Measurements from ENCODE around the gene DAPK2.
A peak's percentile ranks its signal among the peaks of the same experiment; 100 is the strongest.

DAPK2 gene

DNA sequence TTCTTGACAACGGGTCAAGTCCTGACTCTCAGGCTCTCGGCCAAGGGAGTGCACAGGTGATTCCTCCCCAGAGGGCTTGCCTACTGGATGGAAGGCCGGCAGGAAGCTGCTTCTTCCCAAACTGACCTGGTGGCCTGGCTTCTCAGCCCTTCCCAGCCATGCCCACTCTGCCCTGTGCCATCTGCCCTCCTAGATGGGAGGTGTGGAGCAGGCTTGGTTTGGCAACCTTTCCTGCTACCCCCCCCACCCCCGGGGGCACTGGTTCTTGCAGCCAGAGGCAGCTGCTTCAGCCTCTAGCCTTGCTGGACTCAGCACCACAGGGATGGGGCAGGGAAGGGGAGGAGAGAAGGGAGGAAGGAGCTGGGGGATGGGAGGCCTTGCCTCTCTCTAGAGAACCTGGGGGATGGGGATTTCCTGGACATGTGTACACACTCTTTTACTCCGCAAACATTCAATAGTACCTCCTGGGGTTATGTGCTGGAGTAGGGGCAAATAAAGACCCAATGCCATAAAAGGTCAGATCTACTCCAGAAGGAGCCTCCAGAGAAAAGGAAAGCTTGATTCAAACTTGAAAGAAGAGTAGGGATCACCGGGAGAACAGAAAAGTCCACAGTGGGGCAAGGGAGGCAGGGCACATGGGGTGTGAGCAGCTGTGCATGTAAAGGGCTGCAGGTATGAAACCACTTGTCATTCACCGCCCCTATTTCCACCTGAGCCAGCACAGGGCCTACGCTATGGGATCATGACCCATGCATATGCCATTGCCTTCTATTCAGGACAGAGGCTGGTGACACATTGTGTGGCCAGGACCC lies 4.2 kb upstream of the DAPK2 start:
- peaks cover 24% of the 10 kb centered on the region for H3K27me3 Mint-ChIP-seq (ENCODE audit: low read depth)
- TF ChIP-seq, protein P1, sequence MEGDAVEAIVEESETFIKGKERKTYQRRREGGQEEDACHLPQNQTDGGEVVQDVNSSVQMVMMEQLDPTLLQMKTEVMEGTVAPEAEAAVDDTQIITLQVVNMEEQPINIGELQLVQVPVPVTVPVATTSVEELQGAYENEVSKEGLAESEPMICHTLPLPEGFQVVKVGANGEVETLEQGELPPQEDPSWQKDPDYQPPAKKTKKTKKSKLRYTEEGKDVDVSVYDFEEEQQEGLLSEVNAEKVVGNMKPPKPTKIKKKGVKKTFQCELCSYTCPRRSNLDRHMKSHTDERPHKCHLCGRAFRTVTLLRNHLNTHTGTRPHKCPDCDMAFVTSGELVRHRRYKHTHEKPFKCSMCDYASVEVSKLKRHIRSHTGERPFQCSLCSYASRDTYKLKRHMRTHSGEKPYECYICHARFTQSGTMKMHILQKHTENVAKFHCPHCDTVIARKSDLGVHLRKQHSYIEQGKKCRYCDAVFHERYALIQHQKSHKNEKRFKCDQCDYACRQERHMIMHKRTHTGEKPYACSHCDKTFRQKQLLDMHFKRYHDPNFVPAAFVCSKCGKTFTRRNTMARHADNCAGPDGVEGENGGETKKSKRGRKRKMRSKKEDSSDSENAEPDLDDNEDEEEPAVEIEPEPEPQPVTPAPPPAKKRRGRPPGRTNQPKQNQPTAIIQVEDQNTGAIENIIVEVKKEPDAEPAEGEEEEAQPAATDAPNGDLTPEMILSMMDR (IDR thresholded peaks at IDR 0.05; ENCODE audit: unreplicated experiment in 3 of 3) = no peak
- H3K36me3 Mint-ChIP-seq (ENCODE audit: low read depth) = no peaks in the 10 kb centered on the region
- no peak overlapping the region for H3K4me3 Mint-ChIP-seq
- no peaks in the 10 kb centered on the region for H3K9me3 Mint-ChIP-seq
- peaks cover 12% of the 10 kb centered on the region for H3K4me1 Mint-ChIP-seq
- H3K27ac Mint-ChIP-seq = no peak overlapping the region

- Mint-ChIP-seq H3K9me3 (no peaks in the 10 kb centered on the region), H3K36me3 (ENCODE audit: low read depth) (no peaks in the 10 kb centered on the region), H3K4me3 (peak overlapping the region in 2 of 3 experiments; percentile 37 to 50), H3K4me1 (peaks cover 19% of the 10 kb centered on the region), H3K27me3 (ENCODE audit: low read depth) (peaks cover 30% of the 10 kb centered on the region), H3K27ac (no peak overlapping the region)
- TF ChIP-seq, protein P1 (IDR thresholded peaks at IDR 0.05; ENCODE audit: unreplicated experiment in 3 of 3) = no peak
Measured at GRCh38 chr15:64048781-64049460, 2.6 kb upstream of the DAPK2 start.

DNA sequence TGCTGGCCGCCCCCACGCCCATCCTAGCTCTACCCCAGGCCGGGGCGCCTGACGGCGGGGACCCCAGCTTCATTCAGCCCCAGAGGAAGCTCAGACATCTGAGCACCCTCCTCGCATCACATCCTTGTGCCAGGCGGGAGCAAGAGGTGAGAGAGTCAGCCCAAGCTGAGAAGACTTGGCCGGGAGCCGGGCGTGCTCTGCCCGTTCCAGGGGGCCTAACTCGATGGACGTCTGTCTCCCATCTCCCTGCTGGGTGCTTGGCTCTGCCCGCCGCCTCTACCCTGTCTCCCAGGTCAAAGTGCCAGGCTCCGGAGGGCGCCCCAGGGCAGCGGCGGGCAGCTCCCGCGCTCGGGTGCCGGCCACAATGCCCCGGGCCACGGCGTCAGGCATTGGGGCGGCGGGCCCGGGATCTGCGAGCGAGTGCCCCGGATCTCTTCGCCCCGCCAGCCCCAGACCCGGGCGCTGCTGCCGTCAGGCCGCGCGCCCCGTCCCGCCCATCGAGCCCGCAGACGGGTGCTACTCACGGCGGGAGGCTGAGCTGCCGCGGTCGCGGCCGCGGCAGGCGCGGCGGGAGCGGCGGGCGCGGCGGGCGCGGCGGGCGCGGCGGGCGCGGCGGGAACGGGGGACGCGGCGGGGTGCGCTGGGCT lies 388 bp downstream of the DAPK2 start:
- Mint-ChIP-seq H3K27ac (no peak overlapping the region), H3K4me1 (peaks cover 19% of the 10 kb centered on the region), H3K9me3 (no peaks in the 10 kb centered on the region), H3K4me3 (peak overlapping the region; percentile 57 to 77 (median 75)), H3K36me3 (ENCODE audit: low read depth) (no peaks in the 10 kb centered on the region), H3K27me3 (ENCODE audit: low read depth) (peaks cover 33% of the 10 kb centered on the region)
- TF ChIP-seq, protein P1 (IDR thresholded peaks at IDR 0.05; ENCODE audit: unreplicated experiment in 3 of 3) = no peak

DNA sequence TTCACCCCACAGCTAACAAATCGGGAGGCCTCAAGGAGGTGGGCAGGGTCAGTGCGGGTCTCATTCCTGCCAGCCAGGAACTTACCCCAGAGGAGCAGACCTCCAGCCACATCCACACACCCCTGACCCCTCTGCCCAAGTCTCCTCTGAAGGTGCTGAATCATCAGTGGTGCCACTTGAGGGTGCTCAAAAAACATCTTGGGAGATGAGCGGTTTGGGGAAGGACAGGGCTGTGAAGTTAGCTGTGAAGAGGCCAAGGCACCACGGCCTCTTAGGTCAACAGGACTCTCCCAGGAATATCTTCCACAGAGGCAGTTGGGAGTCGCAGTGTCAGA lies 1.2 kb downstream of the DAPK2 start:
- TF ChIP-seq, protein P1 (IDR thresholded peaks at IDR 0.05; ENCODE audit: unreplicated experiment in 3 of 3) = no peak
- Mint-ChIP-seq H3K27ac (no peak overlapping the region), H3K36me3 (ENCODE audit: low read depth) (no peaks in the 10 kb centered on the region), H3K4me3 (peak overlapping the region; percentile 57 to 77 (median 75)), H3K9me3 (no peaks in the 10 kb centered on the region), H3K4me1 (peaks cover 14% of the 10 kb centered on the region), H3K27me3 (ENCODE audit: low read depth) (peaks cover 33% of the 10 kb centered on the region)

DNA sequence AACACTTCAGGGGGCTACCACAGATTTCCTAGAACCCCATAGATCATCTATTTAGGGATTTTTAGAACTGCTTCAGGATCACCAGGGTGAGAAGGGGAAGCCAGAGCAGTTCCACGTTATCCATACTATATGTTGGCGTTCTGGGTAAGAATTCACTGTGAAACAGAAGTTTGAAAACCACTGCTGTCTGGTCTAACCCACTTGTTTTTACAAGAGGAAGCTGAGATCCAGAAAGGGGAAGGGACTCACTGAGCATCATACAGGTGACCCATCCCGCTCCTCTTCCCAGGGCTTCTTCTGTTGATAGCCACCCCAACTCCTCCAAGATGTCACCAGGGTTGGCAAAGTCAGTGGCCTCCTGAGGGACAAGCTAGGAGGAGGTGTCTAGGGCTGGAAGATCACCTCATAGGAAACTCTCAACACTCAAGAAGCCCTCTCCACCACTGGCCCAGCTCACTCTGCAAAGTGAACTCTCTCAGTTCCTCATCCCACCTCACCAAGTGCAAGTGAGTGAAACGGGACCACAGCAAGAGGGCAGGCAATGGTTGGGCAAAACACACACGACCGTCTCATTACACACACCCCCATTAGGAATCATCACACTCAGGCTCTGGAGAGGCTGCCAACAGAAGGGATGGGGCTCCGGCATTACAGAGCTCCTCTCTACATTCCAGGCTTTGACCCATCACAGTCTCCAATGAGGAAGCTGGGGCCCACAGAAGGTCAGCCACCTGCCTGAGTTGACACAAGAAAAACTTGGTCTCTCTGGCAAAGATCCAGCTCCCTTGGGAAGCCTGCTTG lies 1.8 kb downstream of the DAPK2 start:
- no peaks in the 10 kb centered on the region for H3K9me3 Mint-ChIP-seq
- no peaks in the 10 kb centered on the region for H3K36me3 Mint-ChIP-seq (ENCODE audit: low read depth)
- TF ChIP-seq, protein P1 (IDR thresholded peaks at IDR 0.05; ENCODE audit: unreplicated experiment in 3 of 3) = no peak
- no peak overlapping the region for H3K27ac Mint-ChIP-seq
- peaks cover 33% of the 10 kb centered on the region for H3K27me3 Mint-ChIP-seq (ENCODE audit: low read depth)
- peak overlapping the region; percentile 57 to 77 (median 75) for H3K4me3 Mint-ChIP-seq
- H3K4me1 Mint-ChIP-seq = peaks cover 14% of the 10 kb centered on the region

Measured in nephron (organoid).